ENCODE data around the gene REX1BD.

- TF ChIP-seq CTCF (IDR thresholded peaks at IDR 0.05; ENCODE audit: borderline replicate concordance, extremely low read depth, low read length, poor library complexity, severe bottlenecking) (no peak), EZH2 (IDR thresholded peaks at IDR 0.05; ENCODE audit: borderline replicate concordance, low read depth, low read length, severe bottlenecking) (no peak)
These were observed 6.9 kb downstream of the REX1BD start for GRCh38 chr19:18595475-18595874.
